ENCODE data around the gene STMND1.
"Not testable (repeated sequence)": the region's sequence is repeated elsewhere in the genome, so short reads cannot be mapped to it uniquely, and the experiment has no call there.

The STMND1 gene

GRCh38 chr6:17062871-17063440 is 38.9 kb upstream of the STMND1 start:
- no peak overlapping the region for H3K4me3 ChIP-seq (replicated peaks; ENCODE audit: low read depth, low read length)
- TF ChIP-seq, protein P1, sequence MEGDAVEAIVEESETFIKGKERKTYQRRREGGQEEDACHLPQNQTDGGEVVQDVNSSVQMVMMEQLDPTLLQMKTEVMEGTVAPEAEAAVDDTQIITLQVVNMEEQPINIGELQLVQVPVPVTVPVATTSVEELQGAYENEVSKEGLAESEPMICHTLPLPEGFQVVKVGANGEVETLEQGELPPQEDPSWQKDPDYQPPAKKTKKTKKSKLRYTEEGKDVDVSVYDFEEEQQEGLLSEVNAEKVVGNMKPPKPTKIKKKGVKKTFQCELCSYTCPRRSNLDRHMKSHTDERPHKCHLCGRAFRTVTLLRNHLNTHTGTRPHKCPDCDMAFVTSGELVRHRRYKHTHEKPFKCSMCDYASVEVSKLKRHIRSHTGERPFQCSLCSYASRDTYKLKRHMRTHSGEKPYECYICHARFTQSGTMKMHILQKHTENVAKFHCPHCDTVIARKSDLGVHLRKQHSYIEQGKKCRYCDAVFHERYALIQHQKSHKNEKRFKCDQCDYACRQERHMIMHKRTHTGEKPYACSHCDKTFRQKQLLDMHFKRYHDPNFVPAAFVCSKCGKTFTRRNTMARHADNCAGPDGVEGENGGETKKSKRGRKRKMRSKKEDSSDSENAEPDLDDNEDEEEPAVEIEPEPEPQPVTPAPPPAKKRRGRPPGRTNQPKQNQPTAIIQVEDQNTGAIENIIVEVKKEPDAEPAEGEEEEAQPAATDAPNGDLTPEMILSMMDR (IDR thresholded peaks at IDR 0.05; ENCODE audit: low read length, missing control alignments) = no peak
- no peak for DNase-seq (ENCODE audit: low read depth)

DNA sequence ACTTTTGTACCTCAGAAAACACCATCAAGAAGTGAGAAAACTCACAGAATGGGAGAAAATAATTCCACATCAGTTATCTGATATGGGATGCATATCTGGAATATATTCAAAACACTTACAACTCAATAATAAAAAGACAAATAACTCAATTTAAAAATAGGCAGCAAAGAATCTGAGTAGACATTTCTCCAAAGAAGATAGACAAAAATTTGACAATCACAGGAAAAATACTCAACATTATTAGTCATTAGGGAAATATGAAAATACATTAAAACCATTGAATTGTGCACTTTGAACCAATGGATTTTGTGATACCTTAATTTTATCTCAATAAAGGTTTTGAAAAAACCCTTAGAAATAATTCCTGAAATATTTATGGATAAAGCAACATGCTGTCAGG is 36.9 kb upstream of the STMND1 start:
- TF ChIP-seq, protein P1 (IDR thresholded peaks at IDR 0.05; ENCODE audit: low read length, missing control alignments) = no peak
- no peak overlapping the region for H3K4me3 ChIP-seq (replicated peaks; ENCODE audit: low read depth, low read length)
- no peak for DNase-seq (ENCODE audit: low read depth)

DNA sequence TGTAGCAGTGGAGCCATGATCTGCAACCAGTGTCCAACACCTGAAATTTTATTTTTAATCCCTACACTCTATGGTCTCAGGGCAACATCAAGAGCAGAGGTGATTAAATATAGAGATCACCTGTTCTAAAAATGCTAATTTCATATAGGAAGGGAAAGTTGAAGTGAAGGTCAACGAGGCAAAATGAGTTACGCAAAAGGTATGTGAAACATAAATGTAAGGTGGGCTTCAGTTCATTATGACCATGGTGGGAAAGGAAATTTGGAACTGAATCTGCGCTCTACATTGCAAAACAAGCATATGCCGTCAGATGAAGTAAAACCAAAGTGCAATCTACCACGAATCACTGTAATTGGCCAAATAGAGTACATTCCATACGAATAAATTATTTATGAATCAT is 35.2 kb upstream of the STMND1 start:
- TF ChIP-seq, protein P1 (IDR thresholded peaks at IDR 0.05; ENCODE audit: low read length, missing control alignments) = no peak
- H3K4me3 ChIP-seq (replicated peaks; ENCODE audit: low read depth, low read length) = no peak overlapping the region
- DNase-seq (ENCODE audit: low read depth) = no peak

GRCh38 chr6:17068972-17069371 is 32.9 kb upstream of the STMND1 start:
- not testable (repeated sequence) for DNase-seq (ENCODE audit: low read depth); H3K4me3 ChIP-seq (replicated peaks; ENCODE audit: low read depth, low read length)

GRCh38 chr6:17070400-17070799 is 31.4 kb upstream of the STMND1 start:
- DNase-seq (ENCODE audit: low read depth); H3K4me3 ChIP-seq (replicated peaks; ENCODE audit: low read depth, low read length): not testable (repeated sequence)

GRCh38 chr6:17073596-17073995 is 28.3 kb upstream of the STMND1 start:
- DNase-seq (ENCODE audit: low read depth); H3K4me3 ChIP-seq (replicated peaks; ENCODE audit: low read depth, low read length): not testable (repeated sequence)

DNA sequence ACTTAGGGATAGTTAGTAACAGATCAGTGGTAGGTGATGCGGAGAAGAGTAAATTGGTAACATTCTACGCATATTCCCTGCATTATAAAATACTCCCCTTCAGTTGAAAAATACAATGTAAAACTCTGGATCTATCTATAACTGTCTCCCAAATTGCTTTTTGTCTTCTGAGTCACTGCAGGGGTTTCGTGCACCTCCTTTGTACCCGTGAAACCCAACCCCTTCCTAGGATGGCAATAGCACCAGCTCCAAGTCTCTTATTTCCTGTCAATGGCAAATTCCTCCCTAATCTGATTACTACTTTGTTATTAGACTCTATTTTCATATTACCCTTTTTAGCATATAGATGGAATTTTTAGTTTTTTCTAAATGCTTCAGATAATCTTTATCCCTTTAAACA is 20.6 kb upstream of the STMND1 start:
- TF ChIP-seq, protein P1 (IDR thresholded peaks at IDR 0.05; ENCODE audit: low read length, missing control alignments) = no peak
- DNase-seq (ENCODE audit: low read depth) = no peak
- H3K4me3 ChIP-seq (replicated peaks; ENCODE audit: low read depth, low read length) = no peak overlapping the region

DNA sequence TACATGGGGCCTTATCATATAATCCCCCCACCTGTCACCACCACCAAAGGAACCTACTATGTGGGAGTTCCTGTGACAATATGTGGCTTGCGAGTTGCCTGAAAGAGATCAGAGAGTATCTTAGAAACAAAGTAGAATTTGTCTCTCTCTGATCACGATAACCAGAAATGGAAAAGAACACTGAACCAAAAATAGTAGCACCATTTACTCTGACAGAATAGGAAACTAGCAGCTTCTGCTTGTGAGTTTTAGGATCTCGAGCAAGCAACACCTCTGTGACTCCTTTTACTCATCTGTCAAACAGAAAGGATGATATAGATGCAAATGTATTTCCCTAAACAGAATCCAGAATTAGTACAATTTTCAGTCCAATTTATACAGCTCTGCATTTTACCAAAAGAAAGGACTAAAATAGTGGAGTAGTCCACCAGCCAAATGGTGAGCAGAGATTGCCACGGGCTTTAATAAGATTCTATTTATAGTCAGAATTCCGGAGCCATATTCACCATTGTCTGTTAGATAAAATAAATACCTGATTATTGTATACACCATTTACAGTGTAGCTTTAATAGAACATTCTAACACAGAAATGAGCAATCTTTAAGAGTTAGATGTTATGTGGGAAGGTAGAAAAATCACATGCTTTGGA is 19.9 kb upstream of the STMND1 start:
- TF ChIP-seq, protein P1 (IDR thresholded peaks at IDR 0.05; ENCODE audit: low read length, missing control alignments) = no peak
- H3K4me3 ChIP-seq (replicated peaks; ENCODE audit: low read depth, low read length) = no peak overlapping the region
- DNase-seq (ENCODE audit: low read depth) = no peak

Measured in fibroblast of pulmonary artery (primary cell).